ENCODE data around the gene E2F3.

The E2F3 gene

GRCh38 chr6:20447581-20448132 lies 46.0 kb downstream of the E2F3 start:
- H3K4me3 ChIP-seq (ENCODE audit: control insufficient read depth, low read depth, low read length): no peak overlapping the region
- no peak for TF ChIP-seq CTCF (conservative IDR thresholded peaks at IDR 0.05; ENCODE audit: control insufficient read depth, insufficient read depth, low read depth, low read length)
- peak; percentile 24 for DNase-seq (ENCODE audit: low read depth)

DNA sequence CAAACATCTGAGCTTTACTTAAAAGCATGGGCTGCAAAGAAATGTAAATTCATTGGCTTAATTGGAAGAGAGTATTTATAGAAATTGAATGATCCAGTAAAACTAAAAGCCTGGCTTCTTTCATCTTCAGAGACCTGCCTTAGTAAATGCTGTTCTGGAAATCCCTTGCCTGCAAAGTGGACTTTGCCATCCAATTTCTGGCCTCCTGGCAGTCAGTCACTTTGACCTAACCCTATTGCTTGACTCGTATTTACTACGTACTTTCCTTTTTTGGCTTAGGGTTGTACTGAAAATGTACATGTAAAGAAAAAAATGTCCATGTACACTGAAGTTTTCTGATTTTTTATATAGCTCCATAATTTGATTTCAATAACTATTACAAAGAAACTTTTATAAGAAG lies 47.1 kb downstream of the E2F3 start:
- TF ChIP-seq CTCF (conservative IDR thresholded peaks at IDR 0.05; ENCODE audit: control insufficient read depth, insufficient read depth, low read depth, low read length): no peak
- H3K4me3 ChIP-seq (ENCODE audit: control insufficient read depth, low read depth, low read length): no peak overlapping the region
- DNase-seq (ENCODE audit: low read depth): no peak

- no peak for TF ChIP-seq CTCF (conservative IDR thresholded peaks at IDR 0.05; ENCODE audit: control insufficient read depth, insufficient read depth, low read depth, low read length)
- no peak for DNase-seq (ENCODE audit: low read depth)
Observed at GRCh38 chr6:20454204-20454824, 52.6 kb downstream of the E2F3 start.

DNA sequence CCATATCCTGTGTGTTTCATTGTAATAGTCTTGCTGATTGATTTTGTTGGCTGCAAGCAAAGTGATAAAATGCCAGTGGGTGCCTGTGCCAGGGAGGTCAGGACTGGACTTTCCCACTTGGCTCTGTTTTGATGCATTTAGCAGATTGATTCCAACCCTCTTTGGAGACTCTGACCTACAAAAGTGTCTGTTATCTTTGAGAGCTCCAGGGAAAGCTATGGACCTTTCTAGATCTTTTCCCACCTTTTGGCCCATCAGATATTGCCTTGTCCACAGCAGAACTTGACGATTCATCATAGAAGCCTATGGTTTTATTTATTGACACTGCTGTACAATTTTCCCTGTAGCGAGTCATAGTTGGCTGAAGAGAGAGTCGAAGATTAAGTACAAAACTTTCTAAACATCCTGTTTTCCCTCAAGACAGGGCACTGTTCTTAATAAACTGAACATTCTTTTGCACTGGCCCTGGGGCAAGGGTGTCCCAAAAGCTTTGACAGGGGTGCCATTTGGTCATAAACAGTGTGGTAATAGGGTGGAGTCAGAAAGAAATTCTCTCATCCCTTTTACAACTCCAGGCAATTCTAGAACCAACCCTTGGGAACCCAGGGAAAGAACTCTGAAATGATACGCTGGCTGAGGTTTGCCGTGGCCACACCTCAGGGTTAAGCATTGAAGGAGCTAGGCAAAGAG lies 53.7 kb downstream of the E2F3 start:
- H3K4me3 ChIP-seq (ENCODE audit: control insufficient read depth, low read depth, low read length): no peak overlapping the region
- no peak for TF ChIP-seq CTCF (conservative IDR thresholded peaks at IDR 0.05; ENCODE audit: control insufficient read depth, insufficient read depth, low read depth, low read length)
- peak; percentile 51 for DNase-seq (ENCODE audit: low read depth)

More at GRCh38 chr6:20454204-20454824, 52.6 kb downstream of the E2F3 start:
- H3K4me3 ChIP-seq (ENCODE audit: control insufficient read depth, low read depth, low read length): no peak overlapping the region

GRCh38 chr6:20458027-20458894 lies 56.6 kb downstream of the E2F3 start:
- DNase-seq (ENCODE audit: low read depth): no peak
- TF ChIP-seq CTCF (conservative IDR thresholded peaks at IDR 0.05; ENCODE audit: control insufficient read depth, insufficient read depth, low read depth, low read length): no peak
- H3K4me3 ChIP-seq (ENCODE audit: control insufficient read depth, low read depth, low read length): no peak overlapping the region

DNA sequence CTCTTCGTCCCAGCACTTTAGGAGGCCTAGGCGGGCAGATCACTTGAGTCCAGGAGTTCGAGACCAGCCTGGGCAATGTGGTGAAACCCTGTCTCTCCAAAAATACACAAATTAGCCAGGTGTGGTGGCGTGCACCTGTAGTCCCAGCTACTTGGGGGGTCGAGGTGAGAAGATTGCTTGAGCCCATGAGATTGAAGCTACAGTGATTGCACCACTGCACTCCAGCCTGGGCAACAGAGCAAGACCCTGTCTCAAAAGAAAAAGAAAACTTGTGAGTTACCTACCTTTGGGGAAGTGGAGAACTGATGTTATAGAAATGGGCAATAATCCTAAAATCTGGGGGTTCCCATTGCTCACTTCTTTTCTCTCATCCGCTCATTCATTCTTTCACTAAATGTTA lies 58.0 kb downstream of the E2F3 start:
- TF ChIP-seq CTCF (conservative IDR thresholded peaks at IDR 0.05; ENCODE audit: control insufficient read depth, insufficient read depth, low read depth, low read length): no peak
- H3K4me3 ChIP-seq (ENCODE audit: control insufficient read depth, low read depth, low read length): no peak overlapping the region
- DNase-seq (ENCODE audit: low read depth): no peak
